Measurements from ENCODE around the gene ERVW-1.

ERVW-1 gene

GRCh38 chr7:92503767-92504166 lies 26.0 kb upstream of the ERVW-1 start:
- no peaks in the 10 kb centered on the region for H3K4me1 ChIP-seq (ENCODE audit: low read length)
- H3K27ac ChIP-seq (ENCODE audit: low read length): no peak overlapping the region
- H3K9me3 ChIP-seq (ENCODE audit: insufficient read depth, low read length): no peaks in the 10 kb centered on the region
- H3K27me3 ChIP-seq (ENCODE audit: low read depth, low read length): no peaks in the 10 kb centered on the region
- H3K4me3 ChIP-seq (ENCODE audit: low read length): no peak overlapping the region
- H2AFZ ChIP-seq (ENCODE audit: low read depth, low read length): no peak overlapping the region
- no peaks in the 10 kb centered on the region for H4K20me1 ChIP-seq (ENCODE audit: insufficient read depth, low read length)
- no peak overlapping the region for H3K4me2 ChIP-seq (ENCODE audit: low read length)
- H3K79me2 ChIP-seq (ENCODE audit: low read length): no peaks in the 10 kb centered on the region
- no peak overlapping the region for H3K9ac ChIP-seq (ENCODE audit: low read length)
- no peak for TF ChIP-seq EZH2phosphoT487 (IDR thresholded peaks at IDR 0.05; ENCODE audit: low read depth)
- no peak for TF ChIP-seq CTCF (IDR thresholded peaks at IDR 0.05; ENCODE audit: low read depth, low read length)
- H3K36me3 ChIP-seq (replicated peaks; ENCODE audit: low read depth, low read length): peaks cover 13% of the 10 kb centered on the region

DNA sequence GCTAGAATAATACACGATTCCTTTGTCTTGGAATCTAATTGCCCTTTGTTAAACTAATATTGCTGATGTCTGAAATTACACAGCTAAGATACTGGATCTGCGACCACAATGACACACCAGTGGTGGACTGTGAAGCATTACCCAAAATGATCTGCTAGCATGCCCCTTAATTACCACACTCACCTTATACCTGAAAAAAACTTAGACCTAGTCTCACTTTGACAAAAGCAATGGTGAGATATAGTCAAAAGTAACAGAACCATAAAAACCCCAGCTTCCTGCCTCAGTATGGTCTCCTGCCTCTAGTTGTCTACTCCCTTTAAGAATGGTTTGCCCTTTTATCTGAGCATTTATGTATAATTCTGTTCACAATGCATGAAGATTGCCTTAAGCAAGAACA lies 20.8 kb upstream of the ERVW-1 start:
- Histone ChIP-seq H3K27me3 (ENCODE audit: low read depth, low read length) (no peaks in the 10 kb centered on the region), H3K9me3 (ENCODE audit: insufficient read depth, low read length) (no peaks in the 10 kb centered on the region), H3K36me3 (replicated peaks; ENCODE audit: low read depth, low read length) (peaks cover 17% of the 10 kb centered on the region), H3K4me2 (ENCODE audit: low read length) (no peak overlapping the region), H4K20me1 (ENCODE audit: insufficient read depth, low read length) (no peaks in the 10 kb centered on the region), H3K4me3 (ENCODE audit: low read length) (no peak overlapping the region), H3K4me1 (ENCODE audit: low read length) (no peaks in the 10 kb centered on the region), H3K79me2 (ENCODE audit: low read length) (no peaks in the 10 kb centered on the region), H3K9ac (ENCODE audit: low read length) (no peak overlapping the region), H3K27ac (ENCODE audit: low read length) (no peak overlapping the region), H2AFZ (ENCODE audit: low read depth, low read length) (no peak overlapping the region)
- TF ChIP-seq CTCF (IDR thresholded peaks at IDR 0.05; ENCODE audit: low read depth, low read length) (no peak), EZH2phosphoT487 (IDR thresholded peaks at IDR 0.05; ENCODE audit: low read depth) (no peak)

DNA sequence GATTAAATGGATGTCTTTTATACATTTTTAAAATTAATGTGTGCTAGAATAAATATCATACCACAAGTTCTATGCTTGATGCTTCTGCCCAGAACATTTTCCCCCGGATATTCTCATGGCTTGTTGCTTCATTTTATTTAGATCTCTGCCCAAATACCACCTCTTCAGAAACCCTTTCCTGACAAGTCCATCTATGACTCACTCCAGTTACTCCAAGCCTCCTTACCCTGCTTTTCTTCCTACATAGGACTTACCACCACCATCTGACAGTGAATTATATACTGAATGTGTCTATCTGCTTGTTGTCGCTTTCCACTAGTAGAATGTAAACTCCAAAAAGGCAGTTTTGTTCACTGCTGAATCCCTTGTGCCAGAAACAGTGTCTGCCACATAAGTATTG lies 19.1 kb upstream of the ERVW-1 start:
- TF ChIP-seq EZH2phosphoT487 (IDR thresholded peaks at IDR 0.05; ENCODE audit: low read depth): no peak
- no peak overlapping the region for H3K4me3 ChIP-seq (ENCODE audit: low read length)
- H3K36me3 ChIP-seq (replicated peaks; ENCODE audit: low read depth, low read length): peaks cover 14% of the 10 kb centered on the region

GRCh38 chr7:92489634-92490033 lies 11.9 kb upstream of the ERVW-1 start:
- Histone ChIP-seq H3K9ac (ENCODE audit: low read length) (no peak overlapping the region), H4K20me1 (ENCODE audit: insufficient read depth, low read length) (no peaks in the 10 kb centered on the region), H3K27me3 (ENCODE audit: low read depth, low read length) (no peaks in the 10 kb centered on the region), H2AFZ (ENCODE audit: low read depth, low read length) (no peak overlapping the region), H3K9me3 (ENCODE audit: insufficient read depth, low read length) (no peaks in the 10 kb centered on the region), H3K4me1 (ENCODE audit: low read length) (no peaks in the 10 kb centered on the region), H3K79me2 (ENCODE audit: low read length) (no peaks in the 10 kb centered on the region), H3K27ac (ENCODE audit: low read length) (no peak overlapping the region), H3K4me3 (ENCODE audit: low read length) (no peak overlapping the region), H3K36me3 (replicated peaks; ENCODE audit: low read depth, low read length) (peaks cover 24% of the 10 kb centered on the region), H3K4me2 (ENCODE audit: low read length) (no peak overlapping the region)
- TF ChIP-seq CTCF (IDR thresholded peaks at IDR 0.05; ENCODE audit: low read depth, low read length) (no peak), EZH2phosphoT487 (IDR thresholded peaks at IDR 0.05; ENCODE audit: low read depth) (no peak)

More for the DNA sequence above, 19.1 kb upstream of the ERVW-1 start:
- Histone ChIP-seq H3K9me3 (ENCODE audit: insufficient read depth, low read length) (no peaks in the 10 kb centered on the region), H3K27me3 (ENCODE audit: low read depth, low read length) (no peaks in the 10 kb centered on the region), H2AFZ (ENCODE audit: low read depth, low read length) (no peak overlapping the region), H3K4me2 (ENCODE audit: low read length) (no peak overlapping the region), H3K9ac (ENCODE audit: low read length) (no peak overlapping the region), H3K4me1 (ENCODE audit: low read length) (no peaks in the 10 kb centered on the region), H4K20me1 (ENCODE audit: insufficient read depth, low read length) (no peaks in the 10 kb centered on the region), H3K79me2 (ENCODE audit: low read length) (no peaks in the 10 kb centered on the region), H3K27ac (ENCODE audit: low read length) (no peak overlapping the region)

- Histone ChIP-seq H4K20me1 (ENCODE audit: insufficient read depth, low read length) (no peaks in the 10 kb centered on the region), H3K4me2 (ENCODE audit: low read length) (no peak overlapping the region), H3K79me2 (ENCODE audit: low read length) (no peaks in the 10 kb centered on the region), H2AFZ (ENCODE audit: low read depth, low read length) (no peak overlapping the region), H3K9me3 (ENCODE audit: insufficient read depth, low read length) (no peaks in the 10 kb centered on the region), H3K9ac (ENCODE audit: low read length) (no peak overlapping the region), H3K27me3 (ENCODE audit: low read depth, low read length) (no peaks in the 10 kb centered on the region), H3K36me3 (replicated peaks; ENCODE audit: low read depth, low read length) (peaks cover 24% of the 10 kb centered on the region), H3K4me1 (ENCODE audit: low read length) (no peaks in the 10 kb centered on the region), H3K27ac (ENCODE audit: low read length) (no peak overlapping the region), H3K4me3 (ENCODE audit: low read length) (no peak overlapping the region)
- TF ChIP-seq EZH2phosphoT487 (IDR thresholded peaks at IDR 0.05; ENCODE audit: low read depth): no peak
- TF ChIP-seq CTCF (IDR thresholded peaks at IDR 0.05; ENCODE audit: low read depth, low read length): no peak
Observed at GRCh38 chr7:92487804-92488203, 10.1 kb upstream of the ERVW-1 start.
